HPDE6-E6E7 (cell line): ENCODE data around the gene PANX1.
A peak's percentile ranks its signal among the peaks of the same experiment; 100 is the strongest.
"Not testable (repeated sequence)": the region's sequence is repeated elsewhere in the genome, so short reads cannot be mapped to it uniquely, and the experiment has no call there.

ENCODE experiments used
- DNase-seq: peaks from one replicate; pipeline ENCODE4 v3.0.0; 2011; ENCODE audit warnings: missing footprints; ENCODE audit errors: extremely low spot score

Gene PANX1

GRCh38 chr11:94150056-94150455, 21.4 kb downstream of the PANX1 start:
- no peak for DNase-seq

GRCh38 chr11:94150704-94151685, 22.4 kb downstream of the PANX1 start:
- DNase-seq = no peak

DNA sequence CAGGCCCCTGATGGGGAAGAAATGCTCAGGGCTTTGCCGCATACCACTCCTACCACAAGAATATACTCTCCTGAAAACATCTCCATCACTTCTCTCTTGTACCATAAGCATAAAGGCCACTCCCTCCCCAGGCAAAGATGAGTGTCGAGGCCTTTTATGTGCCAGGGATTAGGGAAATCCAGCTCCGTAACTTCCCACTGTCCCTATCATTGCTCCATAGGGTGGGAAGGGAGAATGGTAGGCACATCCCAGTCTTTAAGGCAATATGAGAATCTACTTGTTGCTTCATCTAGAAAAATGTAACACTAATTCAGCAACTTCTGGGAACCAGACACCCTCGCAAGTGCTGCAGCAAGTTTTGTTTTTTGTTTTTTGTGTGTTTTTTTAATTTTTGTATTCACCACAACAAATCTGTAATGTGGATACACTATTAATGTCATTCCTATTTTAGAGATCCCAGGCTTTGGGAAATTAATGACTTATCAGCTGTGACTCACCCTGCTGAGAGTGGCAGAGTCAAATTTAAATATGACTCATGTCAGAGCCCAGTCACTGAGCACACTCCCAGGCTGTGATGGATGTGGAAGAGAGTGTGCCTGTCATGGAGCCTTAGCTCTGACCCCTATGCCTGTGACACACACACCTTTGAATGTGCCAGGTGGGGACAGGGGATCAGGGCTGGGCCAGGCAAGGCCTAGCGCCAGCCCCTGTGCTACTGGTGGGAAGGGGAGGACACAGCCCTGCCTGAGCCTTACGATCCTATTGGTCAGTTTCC, 23.4 kb downstream of the PANX1 start:
- peak; percentile 96 for DNase-seq

DNA sequence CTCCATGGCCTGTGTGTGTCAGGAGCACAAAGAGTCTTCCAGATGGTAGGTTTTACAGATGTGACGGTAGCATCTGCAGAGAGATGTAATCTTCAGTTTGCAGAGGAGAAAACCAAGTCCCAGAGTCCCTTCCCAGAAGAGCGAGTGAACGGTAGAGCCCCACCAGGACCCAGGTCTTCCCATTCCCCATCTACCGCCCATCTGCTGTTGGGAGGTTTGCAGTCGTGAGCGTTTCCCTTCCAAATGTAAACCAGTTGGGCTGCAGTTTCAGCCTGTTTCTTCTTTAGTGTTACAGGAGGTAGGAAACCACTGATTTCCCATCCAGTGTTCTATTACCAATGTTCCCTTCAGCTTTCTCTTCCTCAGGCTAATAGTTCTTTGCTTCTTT, 24.0 kb downstream of the PANX1 start:
- no peak for DNase-seq

DNA sequence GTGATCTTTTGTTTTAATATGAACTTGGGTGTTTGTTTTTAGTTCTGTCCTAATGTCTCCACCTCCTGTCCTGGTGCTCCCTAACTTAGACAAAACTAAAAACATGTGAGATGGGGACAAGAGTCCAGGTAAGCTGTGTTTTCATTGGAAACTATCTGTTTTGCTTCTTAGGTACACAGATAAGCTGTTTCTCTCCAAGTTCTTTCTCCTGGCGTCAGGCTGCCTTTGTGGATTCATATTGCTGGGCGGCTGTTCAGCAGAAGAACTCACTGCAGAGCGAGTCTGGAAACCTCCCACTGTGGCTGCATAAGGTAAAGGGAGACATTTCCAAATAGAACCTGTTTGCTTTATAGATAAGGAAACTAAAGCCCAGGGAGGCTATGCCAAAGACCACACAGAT, 24.7 kb downstream of the PANX1 start:
- no peak for DNase-seq

DNA sequence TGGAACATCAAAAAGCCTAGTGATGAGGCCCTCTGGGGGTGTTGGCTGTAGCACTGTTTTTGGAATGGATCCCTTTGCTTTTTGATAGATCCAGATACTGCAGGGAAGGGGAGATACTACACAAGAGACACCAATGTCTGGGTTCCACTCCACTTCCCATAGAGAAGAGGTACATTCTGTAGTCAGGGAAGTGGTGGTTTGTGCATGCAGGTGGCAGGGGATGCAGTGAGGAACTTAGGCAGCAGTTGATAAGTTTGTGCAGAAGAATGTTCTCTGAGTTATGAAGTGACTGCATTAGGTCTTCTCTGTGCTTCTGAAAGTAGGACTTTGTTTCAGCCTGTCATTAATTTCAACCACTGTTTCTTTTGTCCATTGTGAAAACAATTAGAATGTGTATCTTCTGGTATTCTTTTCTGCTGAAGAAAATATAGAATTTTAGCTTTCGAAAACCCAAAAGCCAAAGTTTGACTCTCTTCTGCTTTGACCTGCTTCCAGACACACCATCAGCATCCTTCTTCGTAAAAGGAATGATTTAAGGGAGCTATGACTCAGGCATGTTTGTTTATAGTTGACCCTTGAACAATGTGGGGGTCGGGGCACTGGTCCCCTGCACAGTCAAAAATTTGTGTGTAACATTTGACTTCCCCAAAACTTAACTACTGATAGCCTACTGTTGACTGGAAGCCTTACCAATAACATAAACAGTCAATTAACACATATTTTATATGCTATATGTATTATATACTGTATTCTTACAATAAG, 25.6 kb downstream of the PANX1 start:
- no peak for DNase-seq

GRCh38 chr11:94157339-94157738, 28.7 kb downstream of the PANX1 start:
- DNase-seq = not testable (repeated sequence)

- no peak for DNase-seq
Observed at GRCh38 chr11:94168882-94169281, 40.2 kb downstream of the PANX1 start.

DNA sequence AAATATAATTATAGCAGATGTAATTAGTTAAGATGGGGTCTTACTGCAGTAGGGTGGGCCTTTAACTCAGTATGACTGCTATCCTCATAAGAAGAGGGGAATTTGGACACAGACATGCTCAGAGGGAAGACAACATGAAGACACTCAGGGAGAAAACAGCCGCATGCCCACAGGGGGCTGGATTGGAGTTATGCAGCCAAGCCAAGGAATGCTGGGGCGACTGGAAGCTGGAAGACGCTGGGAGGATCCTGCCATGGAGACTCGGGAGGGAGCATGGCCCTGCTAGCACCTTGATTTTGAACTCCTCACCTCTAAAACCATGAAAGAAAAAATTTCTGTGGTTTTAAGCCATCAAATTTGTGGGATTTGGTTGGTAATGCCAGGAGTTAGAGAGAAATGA, 40.9 kb downstream of the PANX1 start:
- DNase-seq = no peak

DNA sequence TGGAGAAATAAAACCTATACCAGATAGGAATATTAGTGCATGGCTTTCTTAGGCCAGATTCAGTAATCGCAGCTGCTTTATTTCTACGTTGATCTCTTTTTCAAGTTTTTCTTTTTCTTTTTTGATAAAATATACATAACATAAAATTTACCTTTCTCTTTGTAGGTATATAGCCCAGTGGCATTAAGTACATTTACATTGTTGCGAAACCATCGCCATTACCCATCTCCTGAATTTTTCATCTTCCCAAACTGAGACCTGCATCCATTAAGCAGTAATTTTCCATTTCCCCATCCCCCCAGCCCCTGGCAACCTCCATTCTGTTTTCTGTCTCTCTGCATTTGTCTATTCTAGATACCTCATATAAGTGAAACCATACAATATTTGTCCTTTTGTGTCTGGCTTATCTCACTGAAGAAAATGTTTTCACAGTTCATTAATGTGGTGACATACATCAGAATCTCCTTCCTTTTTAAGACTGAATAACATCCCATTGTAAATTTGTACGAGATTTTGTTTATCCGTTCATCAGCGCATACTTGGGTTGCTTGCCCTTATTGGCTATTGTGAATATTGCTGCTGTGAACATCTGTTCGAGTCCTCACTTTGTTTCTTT, 41.4 kb downstream of the PANX1 start:
- DNase-seq = no peak

DNA sequence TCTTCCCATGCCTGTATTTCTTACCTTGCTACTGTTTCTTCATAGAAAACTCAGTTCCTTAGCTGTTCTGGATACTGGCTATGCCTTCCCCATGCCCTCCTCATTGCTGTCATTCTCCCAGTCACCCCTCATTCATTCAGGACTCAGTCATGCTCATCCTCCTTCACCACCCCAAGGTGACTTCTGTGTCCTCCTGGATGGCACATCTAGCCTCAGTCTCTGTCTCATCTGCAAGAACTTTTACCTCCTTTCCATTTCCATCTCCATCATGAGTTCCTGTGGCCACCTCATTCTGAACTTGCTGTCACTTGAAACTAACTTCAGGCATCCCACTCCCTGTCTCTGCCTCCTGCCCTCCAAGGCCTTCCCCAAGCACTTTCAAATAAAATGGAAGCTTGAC, 42.3 kb downstream of the PANX1 start:
- DNase-seq = no peak

GRCh38 chr11:94171693-94172440, 43.2 kb downstream of the PANX1 start:
- no peak for DNase-seq

GRCh38 chr11:94175535-94175934, 46.9 kb downstream of the PANX1 start:
- no peak for DNase-seq

DNA sequence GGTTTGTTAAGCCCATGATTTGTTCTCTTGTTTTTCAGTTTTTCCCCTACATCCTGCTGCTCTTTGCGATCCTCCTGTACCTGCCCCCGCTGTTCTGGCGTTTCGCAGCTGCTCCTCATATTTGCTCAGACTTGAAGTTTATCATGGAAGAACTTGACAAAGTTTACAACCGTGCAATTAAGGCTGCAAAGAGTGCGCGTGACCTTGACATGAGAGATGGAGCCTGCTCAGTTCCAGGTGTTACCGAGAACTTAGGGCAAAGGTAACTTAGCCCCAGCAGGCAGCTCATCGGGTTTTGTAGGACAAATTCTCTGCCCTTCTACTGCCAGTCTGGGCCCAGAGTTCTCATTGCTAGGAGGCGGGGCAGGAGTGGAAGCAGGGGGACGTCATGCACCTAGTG, 49.7 kb downstream of the PANX1 start:
- DNase-seq = no peak

GRCh38 chr11:94179696-94180095, 51.1 kb downstream of the PANX1 start:
- no peak for DNase-seq

DNA sequence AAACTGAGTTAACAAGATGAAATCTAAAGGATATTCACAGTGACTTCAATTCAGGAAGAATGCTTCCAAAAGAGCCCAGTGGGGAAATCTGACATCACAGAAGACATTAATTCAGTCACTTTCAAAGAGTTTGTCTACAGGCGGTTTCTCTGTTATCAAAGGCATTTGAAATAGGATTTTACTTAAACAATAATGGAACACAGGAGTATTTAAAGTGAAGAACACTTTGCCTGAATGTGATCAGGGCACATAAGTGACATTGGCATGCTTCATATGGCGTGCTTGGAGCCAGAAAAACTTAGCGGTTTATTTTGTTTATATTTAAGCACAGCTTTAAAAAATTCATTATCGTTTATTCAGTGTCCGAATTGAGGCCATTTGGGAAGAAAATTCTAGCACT, 52.9 kb downstream of the PANX1 start:
- DNase-seq = no peak

DNA sequence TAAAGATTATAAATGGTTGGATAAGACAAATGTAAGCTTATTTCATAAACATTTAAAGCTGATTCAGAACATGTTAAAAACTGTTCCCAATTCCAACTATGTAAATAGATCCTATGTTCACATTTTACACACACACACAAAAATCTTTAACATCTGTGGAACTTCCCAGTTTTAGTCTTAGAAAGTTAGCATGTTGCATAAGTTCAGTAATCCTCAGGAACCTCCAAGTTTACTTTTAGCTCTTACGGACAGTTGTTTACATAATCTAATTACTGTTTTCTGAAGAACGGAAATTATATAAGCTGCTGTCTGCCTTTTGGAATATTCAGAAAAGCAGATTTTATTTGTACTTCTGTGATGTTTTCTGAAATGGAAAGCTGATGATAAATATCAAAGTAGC, 53.3 kb downstream of the PANX1 start:
- no peak for DNase-seq

GRCh38 chr11:94183251-94183885, 54.7 kb downstream of the PANX1 start:
- DNase-seq = no peak

DNA sequence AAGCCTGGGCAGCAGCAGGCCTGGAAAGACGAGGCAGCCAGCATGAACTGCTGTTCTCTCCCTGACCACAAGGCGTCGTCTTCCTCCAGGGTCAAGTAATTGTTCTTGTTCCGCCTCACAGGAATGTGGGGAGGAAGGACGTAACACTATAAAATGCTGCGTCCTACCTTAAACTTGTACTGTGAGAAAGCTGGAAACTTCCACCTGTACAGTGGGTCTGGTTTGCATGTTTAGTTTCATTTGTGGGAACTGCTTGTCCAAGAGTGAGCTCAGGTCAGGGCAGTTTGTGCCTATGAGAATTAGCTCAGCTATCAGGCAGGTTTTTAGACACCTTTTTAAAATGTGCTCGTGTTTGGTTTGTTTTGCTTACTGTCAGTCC, 55.2 kb downstream of the PANX1 start:
- DNase-seq = peak; percentile 55

GRCh38 chr11:94184362-94184761, 55.7 kb downstream of the PANX1 start:
- DNase-seq = no peak

DNA sequence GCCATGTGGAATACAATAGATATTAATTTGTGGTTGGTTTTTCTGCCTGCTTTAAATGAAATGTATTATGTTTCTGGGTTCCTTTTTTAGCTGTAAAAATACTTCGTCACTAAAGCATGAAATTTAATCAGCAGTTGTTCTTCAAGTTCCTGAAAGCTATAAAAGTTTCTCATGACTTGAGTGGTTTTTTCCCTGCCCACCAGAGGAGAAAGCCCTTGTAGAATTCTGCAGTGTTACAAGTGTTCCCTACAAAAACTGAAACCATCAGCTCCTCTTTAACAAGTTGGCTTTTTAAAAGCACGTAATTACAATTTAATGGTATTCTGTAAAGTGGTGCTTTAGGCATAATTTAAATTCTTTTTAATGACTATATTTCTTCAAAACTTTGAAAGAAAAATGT, 56.2 kb downstream of the PANX1 start:
- no peak for DNase-seq
